Omental fat pad (tissue), 4 donors: ENCODE measurements around the gene OXSR1. TPM values are rescaled to one million over a fixed set of nuclear protein-coding genes. Genes with fewer than 3 reads are reported as not detected.

ENCODE experiments used
- ATAC-seq: fragments of 150-250 bp; one replicate; pipeline ENCODE4 v1.9.1; 2016; ENCODE audit warnings: mild to moderate bottlenecking, moderate library complexity; ENCODE audit not compliant: low FRiP score
- DNase-seq: peaks from one replicate; pipeline ENCODE4 v3.0.0-alpha.2; 2019; ENCODE audit warnings: low spot score
- CTCF ChIP-seq, 3 donors: fragments of 450-650 bp; IDR thresholded peaks; one replicate each; pipeline ENCODE4 v1.5.1; 2016 to 2017; ENCODE audit warnings: antibody characterized with exemption in 3 of 3, mild to moderate bottlenecking in 3 of 3, moderate library complexity in 2 of 3
- total RNA-seq, 4 donors: library from RNA; depleted of rRNA; stranded (reverse); fragments of >200 nt; gene quantifications; one replicate each; pipeline ENCODE4 v1.1.0, GENCODE V29; 2016

The OXSR1 gene
- total RNA-seq, 4 donors from 2014 or later = 29.8 to 51.7 (median 45.5) TPM

GRCh38 chr3:38210141-38210757, 44.9 kb downstream of the OXSR1 start:
- TF ChIP-seq CTCF (IDR thresholded peaks at IDR 0.05) = no peak

GRCh38 chr3:38212141-38212540, 46.8 kb downstream of the OXSR1 start:
- no peak for TF ChIP-seq CTCF (IDR thresholded peaks at IDR 0.05)
- no peak for ATAC-seq
- no peak for DNase-seq

More at GRCh38 chr3:38210141-38210757, 44.9 kb downstream of the OXSR1 start:
- DNase-seq (no peak), ATAC-seq (no peak)

- no peak for TF ChIP-seq CTCF (IDR thresholded peaks at IDR 0.05)
- ATAC-seq (no peak), DNase-seq (no peak)
Measured at GRCh38 chr3:38214560-38214959, 49.2 kb downstream of the OXSR1 start.

- no peak for TF ChIP-seq CTCF (IDR thresholded peaks at IDR 0.05)
- ATAC-seq = no peak
- DNase-seq = no peak
Measured at GRCh38 chr3:38219609-38220197, 54.4 kb downstream of the OXSR1 start.

GRCh38 chr3:38221005-38221404, 55.7 kb downstream of the OXSR1 start:
- ATAC-seq (no peak), DNase-seq (no peak)
- no peak for TF ChIP-seq CTCF (IDR thresholded peaks at IDR 0.05)

- TF ChIP-seq CTCF (IDR thresholded peaks at IDR 0.05) = no peak
- DNase-seq (no peak), ATAC-seq (no peak)
Measured at GRCh38 chr3:38222032-38222634, 56.8 kb downstream of the OXSR1 start.

GRCh38 chr3:38224357-38224756, 59.0 kb downstream of the OXSR1 start:
- TF ChIP-seq CTCF (IDR thresholded peaks at IDR 0.05) = no peak
- no peak for DNase-seq
- no peak for ATAC-seq
